ENCODE data around the gene POU6F2.

Gene POU6F2

DNA sequence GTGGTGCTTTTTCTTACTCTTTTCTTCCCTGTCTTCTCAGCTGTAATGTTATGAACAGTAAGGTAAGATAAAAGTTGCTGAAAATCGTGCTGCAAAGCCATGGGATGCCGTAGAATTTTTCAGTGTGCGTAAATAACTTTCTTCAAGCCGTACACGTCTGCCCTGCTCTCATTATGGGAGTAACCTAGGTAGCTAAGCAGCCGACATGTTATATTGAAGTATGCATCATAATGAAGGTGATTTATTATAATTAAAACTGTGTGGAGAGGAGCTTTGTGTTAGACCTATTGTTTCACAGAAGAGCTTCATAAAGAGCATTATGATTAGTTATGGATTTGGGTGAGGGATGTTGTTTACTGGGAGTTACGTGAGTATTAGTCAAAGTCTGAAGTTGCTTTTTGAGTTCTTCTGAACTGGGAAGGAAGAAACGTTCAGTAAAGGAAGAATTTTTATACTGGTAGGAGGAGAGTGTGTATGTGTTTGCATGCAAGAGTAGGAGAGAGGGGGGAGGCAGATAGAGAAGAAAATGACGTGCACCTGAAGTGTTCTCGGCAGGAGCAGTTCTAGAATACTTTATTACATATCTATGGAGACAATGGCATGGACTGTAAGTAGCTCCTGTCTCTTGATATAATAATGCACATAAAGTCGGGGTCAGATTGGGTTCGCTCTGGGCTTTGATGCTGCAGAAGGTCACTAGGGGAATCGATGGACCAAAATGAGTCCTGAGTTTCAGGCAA lies 56.3 kb downstream of the POU6F2 start:
- 100% methylated on average over 1 of the region's 13 CpGs; no CpG with 5 or more reads in 1 of the 2 donors for WGBS, 2 donors (ENCODE audit: extremely low coverage in 2 of 2, insufficient read length in 2 of 2, insufficient replicate concordance in 1 of 2)
- H3K27ac ChIP-seq (replicated peaks; ENCODE audit: low read length), result no peak overlapping the region
- no peak overlapping the region for H3K4me3 ChIP-seq (ENCODE audit: low read length in 2 of 2)

DNA sequence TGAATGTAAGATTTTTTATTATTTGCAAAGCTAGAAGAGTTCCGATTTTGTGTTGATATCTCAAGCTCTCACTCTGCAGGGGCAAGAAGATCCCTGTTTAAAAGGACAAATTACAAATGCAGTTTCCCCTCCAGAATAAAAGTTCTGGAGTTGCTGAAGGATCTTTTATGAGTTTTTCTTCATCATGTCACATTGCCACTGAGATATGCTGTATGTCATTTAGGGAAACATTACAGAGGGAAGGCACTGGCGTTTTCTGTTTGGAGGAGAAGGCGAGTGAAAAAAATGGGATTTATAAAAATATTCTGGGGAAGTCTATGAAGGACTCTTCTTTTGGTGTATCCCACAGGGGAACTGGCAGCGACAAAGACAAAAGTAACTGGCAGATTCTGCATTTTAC lies 57.4 kb downstream of the POU6F2 start:
- no peak overlapping the region for H2BK12ac ChIP-seq (ENCODE audit: low read length)
- no peak overlapping the region for H3K27ac ChIP-seq (replicated peaks; ENCODE audit: low read length)
- no peak overlapping the region for H4K91ac ChIP-seq (ENCODE audit: low read depth, low read length, poor library complexity)
- no peak overlapping the region for H3K23ac ChIP-seq (ENCODE audit: low read depth, low read length, poor library complexity)
- H2BK5ac ChIP-seq (ENCODE audit: low read length), result no peak overlapping the region
- DNase-seq (ENCODE audit: low spot score), result no peak
- no peaks in the 10 kb centered on the region for H3K36me3 ChIP-seq (replicated peaks in 1 of 2; ENCODE audit: control insufficient read depth in 2 of 2, insufficient read depth in 2 of 2, low read length in 2 of 2)
- no peak overlapping the region for H3K9ac ChIP-seq (ENCODE audit: low read depth, low read length, poor library complexity)
- H3K18ac ChIP-seq (ENCODE audit: low read length), result no peak overlapping the region
- H4K8ac ChIP-seq (ENCODE audit: low read depth, low read length), result no peak overlapping the region
- no peaks in the 10 kb centered on the region for H3K27me3 ChIP-seq (ENCODE audit: control insufficient read depth in 3 of 3, insufficient read depth in 3 of 3, low read depth in 1 of 3, low read length in 3 of 3)
- no peak overlapping the region for H2BK15ac ChIP-seq (ENCODE audit: low read length)
- no peak overlapping the region for H3K4me3 ChIP-seq (ENCODE audit: low read length in 2 of 2)
- no peaks in the 10 kb centered on the region for H3K9me3 ChIP-seq (replicated peaks in 1 of 2; ENCODE audit: control insufficient read depth in 2 of 2, insufficient read depth in 1 of 2, low read depth in 1 of 2, low read length in 2 of 2)
- H3K4ac ChIP-seq (ENCODE audit: low read length), result no peak overlapping the region
- no peaks in the 10 kb centered on the region for H3K79me1 ChIP-seq (ENCODE audit: low read depth, low read length)
- no peak overlapping the region for H3K14ac ChIP-seq (ENCODE audit: low read length)
- peak overlapping the region; percentile 87 for H2AFZ ChIP-seq (ENCODE audit: low read length)
- WGBS, 2 donors (ENCODE audit: extremely low coverage in 2 of 2, insufficient read length in 2 of 2, insufficient replicate concordance in 1 of 2), result no CpG with 5 or more reads among the region's 4 CpGs
- H3K4me1 ChIP-seq (ENCODE audit: control insufficient read depth in 2 of 2, insufficient read depth in 1 of 2, low read depth in 1 of 2, low read length in 2 of 2), result peaks cover 0 to 23% of the 10 kb centered on the region in 2 donors
- no peak overlapping the region for H2BK120ac ChIP-seq (ENCODE audit: low read depth, low read length)
- H3K4me2 ChIP-seq (ENCODE audit: insufficient read depth, low read length, poor library complexity, severe bottlenecking), result no peak overlapping the region
- H2AK5ac ChIP-seq (ENCODE audit: low read depth, low read length), result no peak overlapping the region

More for the DNA sequence above, 56.3 kb downstream of the POU6F2 start:
- no peaks in the 10 kb centered on the region for H3K36me3 ChIP-seq (replicated peaks in 1 of 2; ENCODE audit: control insufficient read depth in 2 of 2, insufficient read depth in 2 of 2, low read length in 2 of 2)
- no peak overlapping the region for H3K23ac ChIP-seq (ENCODE audit: low read depth, low read length, poor library complexity)
- peaks cover 0 to 23% of the 10 kb centered on the region in 2 donors for H3K4me1 ChIP-seq (ENCODE audit: control insufficient read depth in 2 of 2, insufficient read depth in 1 of 2, low read depth in 1 of 2, low read length in 2 of 2)
- H3K4me2 ChIP-seq (ENCODE audit: insufficient read depth, low read length, poor library complexity, severe bottlenecking), result no peak overlapping the region
- H3K27me3 ChIP-seq (ENCODE audit: control insufficient read depth in 3 of 3, insufficient read depth in 3 of 3, low read depth in 1 of 3, low read length in 3 of 3), result no peaks in the 10 kb centered on the region
- no peak overlapping the region for H3K18ac ChIP-seq (ENCODE audit: low read length)
- H3K9ac ChIP-seq (ENCODE audit: low read depth, low read length, poor library complexity), result no peak overlapping the region
- H4K91ac ChIP-seq (ENCODE audit: low read depth, low read length, poor library complexity), result no peak overlapping the region
- no peak for DNase-seq (ENCODE audit: low spot score)
- no peak overlapping the region for H2BK15ac ChIP-seq (ENCODE audit: low read length)
- no peaks in the 10 kb centered on the region for H3K79me1 ChIP-seq (ENCODE audit: low read depth, low read length)
- no peaks in the 10 kb centered on the region for H3K9me3 ChIP-seq (replicated peaks in 1 of 2; ENCODE audit: control insufficient read depth in 2 of 2, insufficient read depth in 1 of 2, low read depth in 1 of 2, low read length in 2 of 2)
- peak overlapping the region; percentile 61 for H2AFZ ChIP-seq (ENCODE audit: low read length)
- H3K14ac ChIP-seq (ENCODE audit: low read length), result no peak overlapping the region
- no peak overlapping the region for H2AK5ac ChIP-seq (ENCODE audit: low read depth, low read length)
- no peak overlapping the region for H2BK120ac ChIP-seq (ENCODE audit: low read depth, low read length)
- H4K8ac ChIP-seq (ENCODE audit: low read depth, low read length), result no peak overlapping the region
- no peak overlapping the region for H2BK5ac ChIP-seq (ENCODE audit: low read length)
- H3K4ac ChIP-seq (ENCODE audit: low read length), result no peak overlapping the region
- no peak overlapping the region for H2BK12ac ChIP-seq (ENCODE audit: low read length)

DNA sequence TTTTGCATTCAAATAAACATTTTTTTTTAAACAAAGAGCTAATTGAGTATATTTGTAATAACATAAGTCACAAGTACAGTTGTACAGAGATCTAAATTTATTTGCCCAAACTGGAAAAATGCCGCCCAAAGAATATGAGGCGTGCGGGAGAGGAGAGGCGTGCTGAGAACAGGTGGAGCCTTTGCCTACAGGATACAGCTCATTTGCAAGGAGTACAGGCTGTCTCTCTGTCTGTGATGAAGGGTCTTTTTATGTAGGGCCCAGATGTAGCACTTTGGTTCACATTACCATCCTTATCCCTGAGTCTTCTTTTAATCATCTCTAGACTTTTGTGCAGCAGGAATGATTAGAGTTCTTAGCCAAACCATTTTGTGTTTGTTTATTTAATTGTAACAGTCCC lies 58.2 kb downstream of the POU6F2 start:
- Histone ChIP-seq H3K23ac (ENCODE audit: low read depth, low read length, poor library complexity) (no peak overlapping the region), H4K8ac (ENCODE audit: low read depth, low read length) (no peak overlapping the region), H3K27me3 (ENCODE audit: control insufficient read depth in 3 of 3, insufficient read depth in 3 of 3, low read depth in 1 of 3, low read length in 3 of 3) (no peaks in the 10 kb centered on the region), H3K4me1 (ENCODE audit: control insufficient read depth in 2 of 2, insufficient read depth in 1 of 2, low read depth in 1 of 2, low read length in 2 of 2) (peaks cover 0 to 23% of the 10 kb centered on the region in 2 donors), H3K4me2 (ENCODE audit: insufficient read depth, low read length, poor library complexity, severe bottlenecking) (no peak overlapping the region), H2BK15ac (ENCODE audit: low read length) (no peak overlapping the region), H3K27ac (replicated peaks; ENCODE audit: low read length) (no peak overlapping the region), H2BK5ac (ENCODE audit: low read length) (no peak overlapping the region), H2AK5ac (ENCODE audit: low read depth, low read length) (no peak overlapping the region), H2BK120ac (ENCODE audit: low read depth, low read length) (no peak overlapping the region), H3K9ac (ENCODE audit: low read depth, low read length, poor library complexity) (no peak overlapping the region), H3K9me3 (replicated peaks in 1 of 2; ENCODE audit: control insufficient read depth in 2 of 2, insufficient read depth in 1 of 2, low read depth in 1 of 2, low read length in 2 of 2) (no peaks in the 10 kb centered on the region), H2BK12ac (ENCODE audit: low read length) (no peak overlapping the region), H4K91ac (ENCODE audit: low read depth, low read length, poor library complexity) (no peak overlapping the region), H3K18ac (ENCODE audit: low read length) (no peak overlapping the region), H3K36me3 (replicated peaks in 1 of 2; ENCODE audit: control insufficient read depth in 2 of 2, insufficient read depth in 2 of 2, low read length in 2 of 2) (no peaks in the 10 kb centered on the region), H3K79me1 (ENCODE audit: low read depth, low read length) (no peaks in the 10 kb centered on the region), H3K4me3 (ENCODE audit: low read length in 2 of 2) (no peak overlapping the region), H2AFZ (ENCODE audit: low read length) (peak overlapping the region; percentile 87), H3K14ac (ENCODE audit: low read length) (no peak overlapping the region), H3K4ac (ENCODE audit: low read length) (no peak overlapping the region)
- no peak for DNase-seq (ENCODE audit: low spot score)
- no CpG with 5 or more reads among the region's 4 CpGs for WGBS, 2 donors (ENCODE audit: extremely low coverage in 2 of 2, insufficient read length in 2 of 2, insufficient replicate concordance in 1 of 2)

DNA sequence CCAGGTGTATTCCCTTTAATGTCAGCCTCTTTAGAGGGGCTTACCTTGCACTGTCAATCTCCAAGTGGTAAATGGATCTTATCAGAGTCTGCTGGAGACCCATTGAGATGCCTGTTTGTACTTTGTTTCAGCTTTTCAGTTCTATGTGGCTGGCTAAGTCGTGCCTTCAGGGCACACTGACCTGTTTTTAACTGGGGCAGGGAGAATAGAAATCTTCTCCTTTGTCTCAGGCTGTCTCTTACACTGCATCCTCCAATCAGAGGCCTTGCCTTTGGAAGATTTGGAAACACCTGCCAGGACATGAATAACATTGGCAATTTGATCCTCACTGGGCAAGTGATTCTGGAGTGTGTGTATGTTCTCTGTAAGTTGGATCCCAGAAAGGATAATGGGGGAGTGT lies 65.0 kb downstream of the POU6F2 start:
- no peak for DNase-seq (ENCODE audit: low spot score)
- no peak overlapping the region for H3K4ac ChIP-seq (ENCODE audit: low read length)
- no peaks in the 10 kb centered on the region for H3K9me3 ChIP-seq (replicated peaks in 1 of 2; ENCODE audit: control insufficient read depth in 2 of 2, insufficient read depth in 1 of 2, low read depth in 1 of 2, low read length in 2 of 2)
- no peak overlapping the region for H2BK120ac ChIP-seq (ENCODE audit: low read depth, low read length)
- no peak overlapping the region for H3K4me3 ChIP-seq (ENCODE audit: low read length in 2 of 2)
- WGBS, 2 donors (ENCODE audit: extremely low coverage in 2 of 2, insufficient read length in 2 of 2, insufficient replicate concordance in 1 of 2), result no CpG with 5 or more reads among the region's 1 CpG
- no peak overlapping the region for H2BK15ac ChIP-seq (ENCODE audit: low read length)
- no peak overlapping the region for H2BK5ac ChIP-seq (ENCODE audit: low read length)
- peaks cover 0 to 5% of the 10 kb centered on the region in 2 donors for H3K4me1 ChIP-seq (ENCODE audit: control insufficient read depth in 2 of 2, insufficient read depth in 1 of 2, low read depth in 1 of 2, low read length in 2 of 2)
- H4K8ac ChIP-seq (ENCODE audit: low read depth, low read length), result no peak overlapping the region
- H3K4me2 ChIP-seq (ENCODE audit: insufficient read depth, low read length, poor library complexity, severe bottlenecking), result no peak overlapping the region
- H2AFZ ChIP-seq (ENCODE audit: low read length), result no peak overlapping the region
- no peak overlapping the region for H3K27ac ChIP-seq (replicated peaks; ENCODE audit: low read length)
- no peaks in the 10 kb centered on the region for H3K79me1 ChIP-seq (ENCODE audit: low read depth, low read length)
- H2AK5ac ChIP-seq (ENCODE audit: low read depth, low read length), result no peak overlapping the region
- no peak overlapping the region for H3K18ac ChIP-seq (ENCODE audit: low read length)
- H3K36me3 ChIP-seq (replicated peaks in 1 of 2; ENCODE audit: control insufficient read depth in 2 of 2, insufficient read depth in 2 of 2, low read length in 2 of 2), result no peaks in the 10 kb centered on the region
- no peak overlapping the region for H4K91ac ChIP-seq (ENCODE audit: low read depth, low read length, poor library complexity)
- H3K23ac ChIP-seq (ENCODE audit: low read depth, low read length, poor library complexity), result no peak overlapping the region
- H3K9ac ChIP-seq (ENCODE audit: low read depth, low read length, poor library complexity), result no peak overlapping the region
- H3K27me3 ChIP-seq (ENCODE audit: control insufficient read depth in 3 of 3, insufficient read depth in 3 of 3, low read depth in 1 of 3, low read length in 3 of 3), result no peaks in the 10 kb centered on the region
- no peak overlapping the region for H2BK12ac ChIP-seq (ENCODE audit: low read length)
- H3K14ac ChIP-seq (ENCODE audit: low read length), result no peak overlapping the region

Measured in neuronal stem cell (in vitro differentiated cells).